IMR-90 (cell line): Measurements from ENCODE around the gene INSR.
"Not testable (repeated sequence)": the region's sequence is repeated elsewhere in the genome, so short reads cannot be mapped to it uniquely, and the experiment has no call there.

Experiments used
- BHLHE40 ChIP-seq: fragments of 150-350 bp; IDR thresholded peaks from 2 replicates; pipeline ENCODE4 v1.6.1; 2016; ENCODE audit warnings: mild to moderate bottlenecking, low read depth, low read length
- CEBPB ChIP-seq: IDR thresholded peaks from 2 replicates; pipeline ENCODE4 v1.6.1; 2012; ENCODE audit warnings: low read depth, low read length, improper control_type of control experiment
- CHD1 ChIP-seq: IDR thresholded peaks from 2 replicates; pipeline ENCODE4 v1.6.1; 2012; ENCODE audit warnings: low read depth, low read length, improper control_type of control experiment
- CTCF ChIP-seq: conservative IDR thresholded peaks from 2 replicates; pipeline ENCODE4 v1.5.1; 2012; ENCODE audit warnings: mild to moderate bottlenecking, low read depth, low read length, improper control_type of control experiment
- MAFK ChIP-seq: IDR thresholded peaks from 2 replicates; pipeline ENCODE4 v1.6.1; 2012; ENCODE audit warnings: low read depth, low read length, improper control_type of control experiment
- MAZ ChIP-seq: IDR thresholded peaks from 2 replicates; pipeline ENCODE4 v1.6.1; 2012; ENCODE audit warnings: low read depth, mild to moderate bottlenecking, low read length, improper control_type of control experiment, moderate library complexity, borderline replicate concordance
- MXI1 ChIP-seq: IDR thresholded peaks from 2 replicates; pipeline ENCODE4 v1.6.1; 2012; ENCODE audit warnings: low read depth, mild to moderate bottlenecking, low read length, moderate library complexity, borderline replicate concordance
- POLR2A ChIP-seq: IDR thresholded peaks from 2 replicates; pipeline ENCODE4 v1.6.1; 2012; ENCODE audit warnings: mild to moderate bottlenecking, low read depth, low read length
- RAD21 ChIP-seq: IDR thresholded peaks from 2 replicates; pipeline ENCODE4 v1.6.1; 2012; ENCODE audit warnings: low read length, improper control_type of control experiment
- SMC3 ChIP-seq: fragments of 150-350 bp; IDR thresholded peaks from 2 replicates; pipeline ENCODE4 v1.6.1; 2016; ENCODE audit warnings: low read depth, mild to moderate bottlenecking, antibody characterized with exemption, low read length, moderate library complexity
- TF ChIP-seq, protein P1 (sequence below): fragments of 150-350 bp; IDR thresholded peaks from 2 replicates; pipeline ENCODE4 v1.6.1; 2017; ENCODE audit warnings: mild to moderate bottlenecking, antibody characterized with exemption, low read length, low read depth

GRCh38 chr19:7209036-7209435, 85.2 kb downstream of the INSR start:
- TF ChIP-seq RAD21, POLR2A, CTCF, MAFK, SMC3, MXI1, CHD1, BHLHE40, MAZ, CEBPB: not testable (repeated sequence)
- TF ChIP-seq, protein P1, sequence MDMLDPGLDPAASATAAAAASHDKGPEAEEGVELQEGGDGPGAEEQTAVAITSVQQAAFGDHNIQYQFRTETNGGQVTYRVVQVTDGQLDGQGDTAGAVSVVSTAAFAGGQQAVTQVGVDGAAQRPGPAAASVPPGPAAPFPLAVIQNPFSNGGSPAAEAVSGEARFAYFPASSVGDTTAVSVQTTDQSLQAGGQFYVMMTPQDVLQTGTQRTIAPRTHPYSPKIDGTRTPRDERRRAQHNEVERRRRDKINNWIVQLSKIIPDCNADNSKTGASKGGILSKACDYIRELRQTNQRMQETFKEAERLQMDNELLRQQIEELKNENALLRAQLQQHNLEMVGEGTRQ: not testable (repeated sequence)
